AML-193 (cell line): Measurements from ENCODE around the gene IL1RL2.
A peak's percentile ranks its signal among the peaks of the same experiment; 100 is the strongest.

Source experiments
- DNase-seq, 2 experiments: peaks; one replicate each; lab custom pipeline; 2025; lab: John Stamatoyannopoulos, UW

IL1RL2 gene

GRCh38 chr2:102267774-102268173 is 81.0 kb downstream of the IL1RL2 start:
- DNase-seq: no peak

- no peak for DNase-seq
Measured at GRCh38 chr2:102268510-102269199, 81.8 kb downstream of the IL1RL2 start.

- peak in 1 of 2 experiments; percentile 21 for DNase-seq
Measured at GRCh38 chr2:102269200-102269524, 82.3 kb downstream of the IL1RL2 start.

- peak; percentile 15 to 30 for DNase-seq
Measured at GRCh38 chr2:102271844-102272243, 85.0 kb downstream of the IL1RL2 start.

GRCh38 chr2:102273619-102274211 is 86.9 kb downstream of the IL1RL2 start:
- no peak for DNase-seq

- no peak for DNase-seq
Measured at GRCh38 chr2:102276549-102277201, 89.9 kb downstream of the IL1RL2 start.

GRCh38 chr2:102277202-102277700 is 90.4 kb downstream of the IL1RL2 start:
- DNase-seq: no peak

- no peak for DNase-seq
Measured at GRCh38 chr2:102278720-102279390, 92.0 kb downstream of the IL1RL2 start.

GRCh38 chr2:102279391-102279735 is 92.5 kb downstream of the IL1RL2 start:
- DNase-seq: no peak

- no peak for DNase-seq
Measured at GRCh38 chr2:102282678-102283091, 95.9 kb downstream of the IL1RL2 start.

GRCh38 chr2:102283996-102284395 is 97.2 kb downstream of the IL1RL2 start:
- peak; percentile 44 to 49 for DNase-seq

GRCh38 chr2:102284611-102285010 is 97.8 kb downstream of the IL1RL2 start:
- DNase-seq: no peak

GRCh38 chr2:102285368-102285767 is 98.5 kb downstream of the IL1RL2 start:
- DNase-seq: no peak

- no peak for DNase-seq
Measured at GRCh38 chr2:102286041-102286440, 99.2 kb downstream of the IL1RL2 start.

- no peak for DNase-seq
Measured at GRCh38 chr2:102289129-102289528, 102.3 kb downstream of the IL1RL2 start.
